WTC11 (cell line): ENCODE data around the gene SAP25. TPM values are rescaled to one million over a fixed set of nuclear protein-coding genes. Genes with fewer than 3 reads are reported as not detected.

Source experiments
- ATAC-seq: fragments of 200-7000 bp; cut with Tn5 transposase; 2 replicates; pipeline ENCODE4 v1.10.0; 2021; ENCODE audit warnings: mild to moderate bottlenecking, moderate library complexity
- CTCF ChIA-PET: fragments of 300-600 bp; sonication (Branson Sonifier 250); formaldehyde crosslinking; loops from one replicate; lab custom pipeline; 2021; ENCODE audit warnings: antibody characterized with exemption; lab: Charles Lee
- POLR2A ChIA-PET: fragments of 350-600 bp; sonication (Branson Sonifier 250); formaldehyde crosslinking; loops from one replicate; lab custom pipeline; 2021; ENCODE audit warnings: antibody characterized with exemption; lab: Charles Lee
- DNase-seq: peaks from one replicate; pipeline ENCODE4 v3.0.0; 2021; ENCODE audit warnings: low spot score
- H3K27ac Mint-ChIP-seq: 2 replicates; pipeline ENCODE4 v1.8.0; 2021; ENCODE audit warnings: mixed read lengths
- H3K27me3 Mint-ChIP-seq: 2 replicates; pipeline ENCODE4 v1.8.0; 2021; ENCODE audit warnings: low read depth, mild to moderate bottlenecking, moderate library complexity, mixed read lengths
- H3K36me3 Mint-ChIP-seq: 2 replicates; pipeline ENCODE4 v1.8.0; 2021; ENCODE audit warnings: mixed read lengths
- H3K4me1 Mint-ChIP-seq: 2 replicates; pipeline ENCODE4 v1.8.0; 2022; ENCODE audit warnings: mixed read lengths
- H3K4me3 Mint-ChIP-seq: 2 replicates; pipeline ENCODE4 v1.8.0; 2021; ENCODE audit warnings: mild to moderate bottlenecking, moderate library complexity, mixed read lengths
- H3K9me3 Mint-ChIP-seq: 2 replicates; pipeline ENCODE4 v1.8.0; 2021; ENCODE audit warnings: mixed read lengths
- ATF1 ChIP-seq: sonication (generic); formaldehyde crosslinking; IDR thresholded peaks from 2 replicates; pipeline ENCODE4 v1.8.1; 2023; ENCODE audit warnings: mild to moderate bottlenecking, moderate library complexity, missing genetic modification reagents
- CBFB ChIP-seq: sonication (generic); formaldehyde crosslinking; IDR thresholded peaks from 2 replicates; pipeline ENCODE4 v1.8.1; 2022; ENCODE audit warnings: mild to moderate bottlenecking, low read depth, missing genetic modification reagents
- CREM ChIP-seq: sonication (generic); formaldehyde crosslinking; IDR thresholded peaks from 2 replicates; pipeline ENCODE4 v1.8.1; 2022; ENCODE audit warnings: mild to moderate bottlenecking, missing genetic modification reagents, moderate library complexity
- EMX1 ChIP-seq: fragments of 250-450 bp; sonication (Bioruptor Pico); IDR thresholded peaks from 2 replicates; pipeline ENCODE4 v1.8.0; 2021; ENCODE audit warnings: mild to moderate bottlenecking
- ESRRA ChIP-seq: sonication (generic); formaldehyde crosslinking; IDR thresholded peaks from 2 replicates; pipeline ENCODE4 v1.8.1; 2022; ENCODE audit warnings: mild to moderate bottlenecking, missing genetic modification reagents, borderline replicate concordance
- ETV6 ChIP-seq: sonication (generic); formaldehyde crosslinking; IDR thresholded peaks from 2 replicates; pipeline ENCODE4 v1.8.1; 2022; ENCODE audit warnings: mild to moderate bottlenecking, missing genetic modification reagents
- FOXK1 ChIP-seq: sonication (generic); formaldehyde crosslinking; IDR thresholded peaks from 2 replicates; pipeline ENCODE4 v1.8.0; 2022; ENCODE audit warnings: mild to moderate bottlenecking, moderate library complexity, missing genetic modification reagents
- GABPB1 ChIP-seq: sonication (generic); formaldehyde crosslinking; IDR thresholded peaks from 2 replicates; pipeline ENCODE4 v1.8.1; 2023; ENCODE audit warnings: mild to moderate bottlenecking, missing genetic modification reagents
- GTF2I ChIP-seq: fragments of 250-450 bp; sonication (Bioruptor Pico); conservative IDR thresholded peaks from 2 replicates; pipeline ENCODE4 v1.4.0; 2021; ENCODE audit warnings: mild to moderate bottlenecking
- JUN ChIP-seq: sonication (generic); formaldehyde crosslinking; IDR thresholded peaks from 2 replicates; pipeline ENCODE4 v1.8.0; 2023; ENCODE audit warnings: mild to moderate bottlenecking, missing genetic modification reagents
- KAT7 ChIP-seq: sonication (generic); formaldehyde crosslinking; IDR thresholded peaks from 2 replicates; pipeline ENCODE4 v1.8.1; 2023; ENCODE audit warnings: missing genetic modification reagents, mild to moderate bottlenecking, borderline replicate concordance
- NFATC4 ChIP-seq: fragments of 250-450 bp; sonication (Bioruptor Pico); IDR thresholded peaks from 2 replicates; pipeline ENCODE4 v1.9.0; 2021; ENCODE audit warnings: mild to moderate bottlenecking
- NFE2L1 ChIP-seq: sonication (generic); formaldehyde crosslinking; IDR thresholded peaks from 2 replicates; pipeline ENCODE4 v1.8.1; 2023; ENCODE audit warnings: missing genetic modification reagents
- NR1H2 ChIP-seq: sonication (generic); formaldehyde crosslinking; IDR thresholded peaks from 2 replicates; pipeline ENCODE4 v1.9.0; 2021; ENCODE audit warnings: mild to moderate bottlenecking, moderate library complexity, missing genetic modification reagents
- OVOL2 ChIP-seq: fragments of 250-450 bp; sonication (Bioruptor Pico); IDR thresholded peaks from 2 replicates; pipeline ENCODE4 v1.9.0; 2021; ENCODE audit warnings: mild to moderate bottlenecking, borderline replicate concordance
- SMAD3 ChIP-seq: sonication (generic); formaldehyde crosslinking; IDR thresholded peaks from 2 replicates; pipeline ENCODE4 v1.8.0; 2022; ENCODE audit warnings: missing genetic modification reagents, mild to moderate bottlenecking, borderline replicate concordance
- SP1 ChIP-seq: sonication (generic); formaldehyde crosslinking; conservative IDR thresholded peaks from 2 replicates; pipeline ENCODE4 v1.8.1; 2022; ENCODE audit warnings: missing genetic modification reagents
- ZNF121 ChIP-seq: sonication (generic); formaldehyde crosslinking; IDR thresholded peaks from 2 replicates; pipeline ENCODE4 v1.8.0; 2023; ENCODE audit warnings: missing genetic modification reagents
- ZNF138 ChIP-seq: sonication (generic); formaldehyde crosslinking; conservative IDR thresholded peaks from 2 replicates; pipeline ENCODE4 v1.8.1; 2022; ENCODE audit warnings: mild to moderate bottlenecking, moderate library complexity, missing genetic modification reagents
- ZNF263 ChIP-seq: sonication (generic); formaldehyde crosslinking; IDR thresholded peaks from 2 replicates; pipeline ENCODE4 v1.8.1; 2022; ENCODE audit warnings: low read depth, mild to moderate bottlenecking, moderate library complexity, missing genetic modification reagents
- ZNF416 ChIP-seq: fragments of 250-450 bp; sonication (Bioruptor Pico); IDR thresholded peaks from 2 replicates; pipeline ENCODE4 v1.9.0; 2021; ENCODE audit warnings: mild to moderate bottlenecking, inconsistent platforms
- total RNA-seq: library from RNA; stranded (reverse); gene quantifications from 3 replicates; pipeline ENCODE4 v1.2.3, GENCODE V29; 2021
- TF ChIP-seq, protein P1 (sequence below): sonication (generic); formaldehyde crosslinking; IDR thresholded peaks from 2 replicates; pipeline ENCODE4 v1.8.0; 2022; ENCODE audit warnings: missing genetic modification reagents
- TF ChIP-seq, protein P2 (sequence below): fragments of 200-600 bp; IDR thresholded peaks from 2 replicates; pipeline ENCODE4 v1.8.0; 2022; ENCODE audit warnings: antibody characterized with exemption
- TF ChIP-seq, protein P3 (sequence below): sonication (generic); formaldehyde crosslinking; IDR thresholded peaks from 2 replicates; pipeline ENCODE4 v1.8.0; 2022; ENCODE audit warnings: mild to moderate bottlenecking, missing genetic modification reagents
- TF ChIP-seq, protein P4 (sequence below): sonication (generic); formaldehyde crosslinking; IDR thresholded peaks from 2 replicates; pipeline ENCODE4 v1.8.0; 2023; ENCODE audit warnings: missing genetic modification reagents, mild to moderate bottlenecking, borderline replicate concordance
- TF ChIP-seq, protein P5 (sequence below): sonication (generic); formaldehyde crosslinking; IDR thresholded peaks from 2 replicates; pipeline ENCODE4 v1.8.0; 2022; ENCODE audit warnings: mild to moderate bottlenecking, missing genetic modification reagents
- TF ChIP-seq, protein P6 (sequence below): sonication (generic); formaldehyde crosslinking; IDR thresholded peaks from 2 replicates; pipeline ENCODE4 v1.8.0; 2023; ENCODE audit warnings: missing genetic modification reagents

Gene SAP25
- total RNA-seq, 1 experiment from 2014 or later, result 9.3 TPM

DNA sequence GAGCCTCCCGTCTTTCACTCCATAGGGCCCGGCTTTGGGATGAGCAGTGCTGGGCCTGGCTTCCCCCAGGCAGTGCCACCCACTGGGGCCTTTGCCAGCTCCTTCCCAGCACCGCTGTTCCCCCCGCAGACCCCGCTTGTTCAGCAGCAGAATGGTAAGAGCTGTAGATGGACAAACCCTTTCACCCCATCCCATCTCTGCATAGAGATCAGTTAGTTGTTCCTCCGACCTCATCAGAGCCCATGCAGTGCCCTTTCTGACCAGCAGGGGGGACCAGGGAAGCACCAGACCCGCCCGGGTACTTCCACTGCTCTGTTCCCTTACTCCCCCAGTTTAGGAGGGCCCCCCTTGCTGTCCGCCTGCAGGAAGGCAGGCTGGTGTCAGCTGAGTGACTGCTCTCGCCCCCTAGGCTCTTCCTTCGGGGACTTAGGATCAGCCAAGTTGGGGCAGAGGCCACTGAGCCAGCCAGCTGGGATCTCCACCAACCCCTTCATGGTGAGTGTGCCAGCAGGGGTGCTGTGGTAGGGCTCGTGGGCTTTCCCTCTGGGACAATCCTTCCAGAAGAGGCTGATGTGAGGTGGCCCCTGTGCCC, 9.8 kb downstream of the SAP25 start:
- DNase-seq, result peak; percentile 94
- Mint-ChIP-seq H3K27ac (no peak overlapping the region), H3K36me3 (no peaks in the 10 kb centered on the region), H3K4me3 (no peak overlapping the region), H3K4me1 (peaks cover 23% of the 10 kb centered on the region), H3K9me3 (no peaks in the 10 kb centered on the region), H3K27me3 (no peaks in the 10 kb centered on the region; the same call in 1 of the 2 replicates)
- peak; percentile 72 for ATAC-seq
- ChIA-PET CTCF (interaction anchor here (0.5 to 2.8 kb wide), 40 partner anchors 8 to 339 kb away, joined by 3 to 41 read pairs (median 4); partner anchors contain the start of genes ACTL6B, AGFG2, FBXO24 and LRCH4), POLR2A (interaction anchor here (0.6 to 0.9 kb wide), 3 partner anchors 23 to 1507 kb away, joined by 4 read pairs; partner anchors contain the start of gene FBXO24)
- TF ChIP-seq SP1 (CRISPR knock-in tag), result no peak
- no peak for TF ChIP-seq CREM
- no peak for TF ChIP-seq ZNF416 (CRISPR knock-in tag)
- TF ChIP-seq KAT7 (CRISPR knock-in tag), result no peak
- TF ChIP-seq SMAD3 (CRISPR knock-in tag), result no peak
- TF ChIP-seq ZNF121 (CRISPR knock-in tag), result no peak
- peak; percentile 34; the same call in 1 of the 2 replicates for TF ChIP-seq GABPB1 (CRISPR knock-in tag)
- TF ChIP-seq CBFB, result no peak
- no peak for TF ChIP-seq FOXK1 (CRISPR knock-in tag)
- TF ChIP-seq JUN (CRISPR knock-in tag), result no peak
- TF ChIP-seq, protein P1, sequence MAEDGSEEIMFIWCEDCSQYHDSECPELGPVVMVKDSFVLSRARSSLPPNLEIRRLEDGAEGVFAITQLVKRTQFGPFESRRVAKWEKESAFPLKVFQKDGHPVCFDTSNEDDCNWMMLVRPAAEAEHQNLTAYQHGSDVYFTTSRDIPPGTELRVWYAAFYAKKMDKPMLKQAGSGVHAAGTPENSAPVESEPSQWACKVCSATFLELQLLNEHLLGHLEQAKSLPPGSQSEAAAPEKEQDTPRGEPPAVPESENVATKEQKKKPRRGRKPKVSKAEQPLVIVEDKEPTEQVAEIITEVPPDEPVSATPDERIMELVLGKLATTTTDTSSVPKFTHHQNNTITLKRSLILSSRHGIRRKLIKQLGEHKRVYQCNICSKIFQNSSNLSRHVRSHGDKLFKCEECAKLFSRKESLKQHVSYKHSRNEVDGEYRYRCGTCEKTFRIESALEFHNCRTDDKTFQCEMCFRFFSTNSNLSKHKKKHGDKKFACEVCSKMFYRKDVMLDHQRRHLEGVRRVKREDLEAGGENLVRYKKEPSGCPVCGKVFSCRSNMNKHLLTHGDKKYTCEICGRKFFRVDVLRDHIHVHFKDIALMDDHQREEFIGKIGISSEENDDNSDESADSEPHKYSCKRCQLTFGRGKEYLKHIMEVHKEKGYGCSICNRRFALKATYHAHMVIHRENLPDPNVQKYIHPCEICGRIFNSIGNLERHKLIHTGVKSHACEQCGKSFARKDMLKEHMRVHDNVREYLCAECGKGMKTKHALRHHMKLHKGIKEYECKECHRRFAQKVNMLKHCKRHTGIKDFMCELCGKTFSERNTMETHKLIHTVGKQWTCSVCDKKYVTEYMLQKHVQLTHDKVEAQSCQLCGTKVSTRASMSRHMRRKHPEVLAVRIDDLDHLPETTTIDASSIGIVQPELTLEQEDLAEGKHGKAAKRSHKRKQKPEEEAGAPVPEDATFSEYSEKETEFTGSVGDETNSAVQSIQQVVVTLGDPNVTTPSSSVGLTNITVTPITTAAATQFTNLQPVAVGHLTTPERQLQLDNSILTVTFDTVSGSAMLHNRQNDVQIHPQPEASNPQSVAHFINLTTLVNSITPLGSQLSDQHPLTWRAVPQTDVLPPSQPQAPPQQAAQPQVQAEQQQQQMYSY (CRISPR knock-in tag), result no peak
- TF ChIP-seq ZNF263, result no peak
- TF ChIP-seq OVOL2 (CRISPR knock-in tag), result no peak
- TF ChIP-seq NFATC4 (CRISPR knock-in tag), result no peak
- no peak for TF ChIP-seq EMX1 (CRISPR knock-in tag)
- TF ChIP-seq, protein P2, sequence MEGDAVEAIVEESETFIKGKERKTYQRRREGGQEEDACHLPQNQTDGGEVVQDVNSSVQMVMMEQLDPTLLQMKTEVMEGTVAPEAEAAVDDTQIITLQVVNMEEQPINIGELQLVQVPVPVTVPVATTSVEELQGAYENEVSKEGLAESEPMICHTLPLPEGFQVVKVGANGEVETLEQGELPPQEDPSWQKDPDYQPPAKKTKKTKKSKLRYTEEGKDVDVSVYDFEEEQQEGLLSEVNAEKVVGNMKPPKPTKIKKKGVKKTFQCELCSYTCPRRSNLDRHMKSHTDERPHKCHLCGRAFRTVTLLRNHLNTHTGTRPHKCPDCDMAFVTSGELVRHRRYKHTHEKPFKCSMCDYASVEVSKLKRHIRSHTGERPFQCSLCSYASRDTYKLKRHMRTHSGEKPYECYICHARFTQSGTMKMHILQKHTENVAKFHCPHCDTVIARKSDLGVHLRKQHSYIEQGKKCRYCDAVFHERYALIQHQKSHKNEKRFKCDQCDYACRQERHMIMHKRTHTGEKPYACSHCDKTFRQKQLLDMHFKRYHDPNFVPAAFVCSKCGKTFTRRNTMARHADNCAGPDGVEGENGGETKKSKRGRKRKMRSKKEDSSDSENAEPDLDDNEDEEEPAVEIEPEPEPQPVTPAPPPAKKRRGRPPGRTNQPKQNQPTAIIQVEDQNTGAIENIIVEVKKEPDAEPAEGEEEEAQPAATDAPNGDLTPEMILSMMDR, result peak; percentile 99
- no peak for TF ChIP-seq ESRRA (CRISPR knock-in tag)
- TF ChIP-seq, protein P3, sequence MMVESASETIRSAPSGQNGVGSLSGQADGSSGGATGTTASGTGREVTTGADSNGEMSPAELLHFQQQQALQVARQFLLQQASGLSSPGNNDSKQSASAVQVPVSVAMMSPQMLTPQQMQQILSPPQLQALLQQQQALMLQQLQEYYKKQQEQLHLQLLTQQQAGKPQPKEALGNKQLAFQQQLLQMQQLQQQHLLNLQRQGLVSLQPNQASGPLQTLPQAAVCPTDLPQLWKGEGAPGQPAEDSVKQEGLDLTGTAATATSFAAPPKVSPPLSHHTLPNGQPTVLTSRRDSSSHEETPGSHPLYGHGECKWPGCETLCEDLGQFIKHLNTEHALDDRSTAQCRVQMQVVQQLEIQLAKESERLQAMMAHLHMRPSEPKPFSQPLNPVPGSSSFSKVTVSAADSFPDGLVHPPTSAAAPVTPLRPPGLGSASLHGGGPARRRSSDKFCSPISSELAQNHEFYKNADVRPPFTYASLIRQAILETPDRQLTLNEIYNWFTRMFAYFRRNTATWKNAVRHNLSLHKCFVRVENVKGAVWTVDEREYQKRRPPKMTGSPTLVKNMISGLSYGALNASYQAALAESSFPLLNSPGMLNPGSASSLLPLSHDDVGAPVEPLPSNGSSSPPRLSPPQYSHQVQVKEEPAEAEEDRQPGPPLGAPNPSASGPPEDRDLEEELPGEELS (CRISPR knock-in tag), result 0 out of 2 replicates have a peak, but pooled peaks have one; percentile 26
- no peak for TF ChIP-seq GTF2I (CRISPR knock-in tag)
- TF ChIP-seq, protein P4, sequence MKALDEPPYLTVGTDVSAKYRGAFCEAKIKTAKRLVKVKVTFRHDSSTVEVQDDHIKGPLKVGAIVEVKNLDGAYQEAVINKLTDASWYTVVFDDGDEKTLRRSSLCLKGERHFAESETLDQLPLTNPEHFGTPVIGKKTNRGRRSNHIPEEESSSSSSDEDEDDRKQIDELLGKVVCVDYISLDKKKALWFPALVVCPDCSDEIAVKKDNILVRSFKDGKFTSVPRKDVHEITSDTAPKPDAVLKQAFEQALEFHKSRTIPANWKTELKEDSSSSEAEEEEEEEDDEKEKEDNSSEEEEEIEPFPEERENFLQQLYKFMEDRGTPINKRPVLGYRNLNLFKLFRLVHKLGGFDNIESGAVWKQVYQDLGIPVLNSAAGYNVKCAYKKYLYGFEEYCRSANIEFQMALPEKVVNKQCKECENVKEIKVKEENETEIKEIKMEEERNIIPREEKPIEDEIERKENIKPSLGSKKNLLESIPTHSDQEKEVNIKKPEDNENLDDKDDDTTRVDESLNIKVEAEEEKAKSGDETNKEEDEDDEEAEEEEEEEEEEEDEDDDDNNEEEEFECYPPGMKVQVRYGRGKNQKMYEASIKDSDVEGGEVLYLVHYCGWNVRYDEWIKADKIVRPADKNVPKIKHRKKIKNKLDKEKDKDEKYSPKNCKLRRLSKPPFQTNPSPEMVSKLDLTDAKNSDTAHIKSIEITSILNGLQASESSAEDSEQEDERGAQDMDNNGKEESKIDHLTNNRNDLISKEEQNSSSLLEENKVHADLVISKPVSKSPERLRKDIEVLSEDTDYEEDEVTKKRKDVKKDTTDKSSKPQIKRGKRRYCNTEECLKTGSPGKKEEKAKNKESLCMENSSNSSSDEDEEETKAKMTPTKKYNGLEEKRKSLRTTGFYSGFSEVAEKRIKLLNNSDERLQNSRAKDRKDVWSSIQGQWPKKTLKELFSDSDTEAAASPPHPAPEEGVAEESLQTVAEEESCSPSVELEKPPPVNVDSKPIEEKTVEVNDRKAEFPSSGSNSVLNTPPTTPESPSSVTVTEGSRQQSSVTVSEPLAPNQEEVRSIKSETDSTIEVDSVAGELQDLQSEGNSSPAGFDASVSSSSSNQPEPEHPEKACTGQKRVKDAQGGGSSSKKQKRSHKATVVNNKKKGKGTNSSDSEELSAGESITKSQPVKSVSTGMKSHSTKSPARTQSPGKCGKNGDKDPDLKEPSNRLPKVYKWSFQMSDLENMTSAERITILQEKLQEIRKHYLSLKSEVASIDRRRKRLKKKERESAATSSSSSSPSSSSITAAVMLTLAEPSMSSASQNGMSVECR (CRISPR knock-in tag), result no peak
- TF ChIP-seq, protein P5, sequence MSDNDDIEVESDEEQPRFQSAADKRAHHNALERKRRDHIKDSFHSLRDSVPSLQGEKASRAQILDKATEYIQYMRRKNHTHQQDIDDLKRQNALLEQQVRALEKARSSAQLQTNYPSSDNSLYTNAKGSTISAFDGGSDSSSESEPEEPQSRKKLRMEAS, result no peak
- TF ChIP-seq ETV6 (CRISPR knock-in tag), result peak; percentile 20; the same call in 1 of the 2 replicates
- no peak for TF ChIP-seq NR1H2 (CRISPR knock-in tag)
- no peak for TF ChIP-seq ATF1
- no peak for TF ChIP-seq ZNF138 (CRISPR knock-in tag)
- no peak for TF ChIP-seq NFE2L1 (CRISPR knock-in tag)
- TF ChIP-seq, protein P6, sequence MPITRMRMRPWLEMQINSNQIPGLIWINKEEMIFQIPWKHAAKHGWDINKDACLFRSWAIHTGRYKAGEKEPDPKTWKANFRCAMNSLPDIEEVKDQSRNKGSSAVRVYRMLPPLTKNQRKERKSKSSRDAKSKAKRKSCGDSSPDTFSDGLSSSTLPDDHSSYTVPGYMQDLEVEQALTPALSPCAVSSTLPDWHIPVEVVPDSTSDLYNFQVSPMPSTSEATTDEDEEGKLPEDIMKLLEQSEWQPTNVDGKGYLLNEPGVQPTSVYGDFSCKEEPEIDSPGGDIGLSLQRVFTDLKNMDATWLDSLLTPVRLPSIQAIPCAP (CRISPR knock-in tag), result no peak
